Keratinocyte (primary cell): Measurements from ENCODE around the gene LGR4.

Experiments
- EZH2 ChIP-seq: IDR thresholded peaks from one replicate; pipeline ENCODE4 v1.6.1; 2012; ENCODE audit warnings: inconsistent platforms, mild to moderate bottlenecking, low read length, moderate library complexity
- TF ChIP-seq, protein P1 (sequence below), 3 experiments: IDR thresholded peaks in 1 of 3; conservative IDR thresholded peaks in 1 of 3; optimal IDR thresholded peaks in 1 of 3; 2 replicates in 2 of 3; 3 replicates in 1 of 3; pipeline versions ENCODE3 to v1.5.1; 2011; ENCODE audit warnings: low read length in 3 of 3, mild to moderate bottlenecking in 3 of 3, moderate library complexity in 2 of 3, control low read depth in 1 of 3, inconsistent platforms in 1 of 3; ENCODE audit not compliant: insufficient read depth in 2 of 3; ENCODE audit errors: extremely low read depth in 1 of 3

DNA sequence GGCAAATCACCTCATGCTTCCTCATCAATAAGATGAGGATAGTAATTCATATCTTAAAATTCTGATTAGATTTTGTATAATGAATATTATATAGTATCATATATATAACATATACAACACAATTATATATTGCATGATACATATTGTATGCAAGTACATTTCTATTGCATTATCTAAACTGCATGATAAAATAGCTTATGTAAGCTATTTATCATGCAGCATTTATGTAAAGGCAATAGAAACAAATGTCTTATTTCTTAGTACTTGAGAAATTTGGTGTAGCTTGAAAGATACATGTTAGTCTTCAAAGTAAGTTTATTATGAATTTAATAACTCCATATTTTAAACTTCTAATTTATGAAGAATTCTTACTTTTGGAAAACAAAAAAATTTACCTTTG is 28.5 kb upstream of the LGR4 start:
- TF ChIP-seq, protein P1, sequence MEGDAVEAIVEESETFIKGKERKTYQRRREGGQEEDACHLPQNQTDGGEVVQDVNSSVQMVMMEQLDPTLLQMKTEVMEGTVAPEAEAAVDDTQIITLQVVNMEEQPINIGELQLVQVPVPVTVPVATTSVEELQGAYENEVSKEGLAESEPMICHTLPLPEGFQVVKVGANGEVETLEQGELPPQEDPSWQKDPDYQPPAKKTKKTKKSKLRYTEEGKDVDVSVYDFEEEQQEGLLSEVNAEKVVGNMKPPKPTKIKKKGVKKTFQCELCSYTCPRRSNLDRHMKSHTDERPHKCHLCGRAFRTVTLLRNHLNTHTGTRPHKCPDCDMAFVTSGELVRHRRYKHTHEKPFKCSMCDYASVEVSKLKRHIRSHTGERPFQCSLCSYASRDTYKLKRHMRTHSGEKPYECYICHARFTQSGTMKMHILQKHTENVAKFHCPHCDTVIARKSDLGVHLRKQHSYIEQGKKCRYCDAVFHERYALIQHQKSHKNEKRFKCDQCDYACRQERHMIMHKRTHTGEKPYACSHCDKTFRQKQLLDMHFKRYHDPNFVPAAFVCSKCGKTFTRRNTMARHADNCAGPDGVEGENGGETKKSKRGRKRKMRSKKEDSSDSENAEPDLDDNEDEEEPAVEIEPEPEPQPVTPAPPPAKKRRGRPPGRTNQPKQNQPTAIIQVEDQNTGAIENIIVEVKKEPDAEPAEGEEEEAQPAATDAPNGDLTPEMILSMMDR (optimal IDR thresholded peaks at IDR 0.05 in 1 of 3, IDR thresholded peaks at IDR 0.05 in 1 of 3, conservative IDR thresholded peaks at IDR 0.05 in 1 of 3; ENCODE audit: extremely low read depth in 1 of 3, insufficient read depth in 2 of 3, low read length in 3 of 3): no peak
- TF ChIP-seq EZH2: no peak
